ENCODE data around the gene NKX2-1.

The NKX2-1 gene

DNA sequence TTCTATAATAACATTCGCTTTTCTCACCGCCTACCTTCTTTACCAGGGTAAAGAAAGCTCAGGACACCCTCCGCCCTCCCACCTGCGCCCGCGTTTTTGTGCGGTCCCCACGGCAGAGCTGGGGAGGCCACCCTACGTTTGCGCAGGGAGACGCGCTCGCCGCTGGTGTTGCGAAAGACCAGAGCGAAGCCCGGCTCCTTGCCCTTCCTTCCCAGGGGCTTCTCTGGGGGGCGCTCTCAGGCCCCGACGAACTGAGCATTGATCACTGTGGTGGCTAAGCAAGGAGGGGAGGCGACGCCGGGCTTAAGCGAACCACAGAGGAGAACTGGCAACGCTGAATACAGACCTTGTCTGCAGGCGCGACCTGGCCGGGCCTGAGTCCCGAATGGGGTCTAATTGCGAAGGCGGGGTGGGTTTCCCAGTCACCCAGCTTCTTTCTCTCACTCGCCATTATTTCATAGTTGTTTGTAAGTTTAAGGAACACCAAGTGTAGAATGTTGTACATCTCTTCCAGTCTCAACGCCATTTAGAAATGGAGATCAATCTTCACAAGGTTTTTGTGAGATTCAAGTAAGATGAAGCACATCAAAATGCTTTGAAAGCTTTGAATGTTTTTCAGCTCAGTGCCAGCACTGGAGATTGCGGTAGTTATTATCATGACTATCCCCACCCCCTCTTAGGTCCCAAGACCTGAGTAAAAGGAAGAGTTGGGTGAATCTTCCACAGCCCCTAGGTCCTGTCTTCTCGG, 1.7 kb upstream of the NKX2-1 start:
- TF ChIP-seq, protein P1, sequence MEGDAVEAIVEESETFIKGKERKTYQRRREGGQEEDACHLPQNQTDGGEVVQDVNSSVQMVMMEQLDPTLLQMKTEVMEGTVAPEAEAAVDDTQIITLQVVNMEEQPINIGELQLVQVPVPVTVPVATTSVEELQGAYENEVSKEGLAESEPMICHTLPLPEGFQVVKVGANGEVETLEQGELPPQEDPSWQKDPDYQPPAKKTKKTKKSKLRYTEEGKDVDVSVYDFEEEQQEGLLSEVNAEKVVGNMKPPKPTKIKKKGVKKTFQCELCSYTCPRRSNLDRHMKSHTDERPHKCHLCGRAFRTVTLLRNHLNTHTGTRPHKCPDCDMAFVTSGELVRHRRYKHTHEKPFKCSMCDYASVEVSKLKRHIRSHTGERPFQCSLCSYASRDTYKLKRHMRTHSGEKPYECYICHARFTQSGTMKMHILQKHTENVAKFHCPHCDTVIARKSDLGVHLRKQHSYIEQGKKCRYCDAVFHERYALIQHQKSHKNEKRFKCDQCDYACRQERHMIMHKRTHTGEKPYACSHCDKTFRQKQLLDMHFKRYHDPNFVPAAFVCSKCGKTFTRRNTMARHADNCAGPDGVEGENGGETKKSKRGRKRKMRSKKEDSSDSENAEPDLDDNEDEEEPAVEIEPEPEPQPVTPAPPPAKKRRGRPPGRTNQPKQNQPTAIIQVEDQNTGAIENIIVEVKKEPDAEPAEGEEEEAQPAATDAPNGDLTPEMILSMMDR (conservative IDR thresholded peaks at IDR 0.05; ENCODE audit: low read length) = no peak
- no peak for DNase-seq (ENCODE audit: low read depth)
- no peak overlapping the region for H3K4me3 ChIP-seq (ENCODE audit: low read length)

DNA sequence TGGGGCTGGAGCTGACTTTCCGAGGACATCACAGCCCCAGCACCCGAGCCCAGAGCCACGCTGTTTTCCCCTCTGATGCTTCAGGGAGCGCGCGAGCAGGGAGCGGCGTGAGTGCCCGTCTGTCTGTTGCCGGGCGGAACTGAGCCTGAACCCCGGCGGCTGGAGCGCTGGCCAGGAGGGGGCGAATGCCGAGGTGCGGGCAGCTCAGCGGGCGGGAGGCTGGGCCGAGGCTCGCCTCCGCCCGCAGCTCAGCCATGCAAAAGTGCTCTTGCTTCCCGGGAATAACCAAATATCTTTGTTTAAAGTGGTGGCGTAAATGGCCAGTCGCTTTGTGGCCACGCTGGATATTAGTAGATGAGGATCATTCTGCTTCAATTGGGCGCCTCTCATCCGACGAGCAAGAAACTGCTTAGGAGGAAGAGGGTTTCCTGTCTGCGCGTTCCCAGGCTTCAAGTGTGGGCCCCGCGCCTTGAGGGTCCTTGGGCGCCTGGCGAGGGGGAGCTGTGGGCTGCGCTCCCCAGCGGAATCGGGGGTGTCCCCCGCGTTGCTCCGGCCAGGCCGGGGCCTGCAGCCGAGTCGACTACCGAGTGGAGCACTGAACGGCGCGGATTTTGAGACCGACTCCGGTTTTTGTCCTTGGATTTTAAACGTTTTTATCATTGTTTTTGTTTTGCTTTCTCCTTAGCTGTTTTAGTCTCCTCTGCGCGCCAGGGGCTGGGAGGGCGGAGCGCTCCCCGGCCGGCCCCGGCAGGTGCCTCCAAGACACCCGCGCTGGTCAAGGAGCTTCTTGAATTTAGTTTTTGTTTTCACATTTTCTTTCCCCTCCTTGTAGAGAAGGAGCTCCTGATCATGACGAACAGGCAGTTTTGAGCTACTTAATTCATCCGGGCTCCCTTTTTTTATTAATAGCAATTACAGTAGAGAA, 831 bp upstream of the NKX2-1 start:
- TF ChIP-seq, protein P1 (conservative IDR thresholded peaks at IDR 0.05; ENCODE audit: low read length) = no peak
- DNase-seq (ENCODE audit: low read depth) = peak; percentile 14
- no peak overlapping the region for H3K4me3 ChIP-seq (ENCODE audit: low read length)

DNA sequence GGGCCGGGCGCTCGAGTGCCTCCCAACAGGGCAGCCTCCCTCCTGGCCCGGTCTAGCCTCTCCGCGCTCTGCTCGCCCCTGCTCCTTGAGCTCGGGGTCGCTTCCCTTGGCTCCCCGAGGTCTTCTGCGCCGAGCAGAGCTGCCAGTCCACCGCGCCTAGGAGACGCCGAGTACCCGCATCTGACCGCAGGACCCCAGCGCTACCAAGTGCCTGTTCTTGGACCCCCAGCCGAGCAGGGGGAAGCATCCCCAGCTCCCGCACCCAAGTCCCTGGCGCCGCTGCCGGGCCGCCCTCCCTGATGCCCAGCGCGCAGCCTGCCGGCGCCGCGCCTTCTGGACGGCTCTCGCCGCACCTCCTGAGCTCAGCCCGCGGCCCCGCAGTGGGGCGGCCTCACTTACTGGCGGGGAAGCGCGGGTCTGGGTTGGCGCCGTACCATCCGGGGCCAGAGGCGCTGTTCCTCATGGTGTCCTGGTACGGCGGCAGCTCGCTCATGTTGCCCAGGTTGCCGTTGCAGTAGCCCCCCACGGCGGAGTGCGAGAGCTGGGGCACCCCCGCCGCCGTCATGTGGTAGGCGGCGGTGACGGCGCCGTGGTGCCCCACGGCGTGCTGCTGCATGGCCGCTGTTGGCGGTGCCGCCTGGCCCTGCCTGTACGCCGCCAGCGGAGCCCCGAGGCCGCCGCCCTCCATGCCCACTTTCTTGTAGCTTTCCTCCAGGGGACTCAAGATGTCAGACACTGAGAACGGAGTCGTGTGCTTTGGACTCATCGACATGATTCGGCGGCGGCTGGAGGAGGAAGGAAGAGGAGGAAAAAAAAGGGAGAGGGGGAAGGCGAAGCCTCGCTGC, 1.2 kb downstream of the NKX2-1 start:
- no peak overlapping the region for H3K4me3 ChIP-seq (ENCODE audit: low read length)
- TF ChIP-seq, protein P1 (conservative IDR thresholded peaks at IDR 0.05; ENCODE audit: low read length) = no peak
- no peak for DNase-seq (ENCODE audit: low read depth)

DNA sequence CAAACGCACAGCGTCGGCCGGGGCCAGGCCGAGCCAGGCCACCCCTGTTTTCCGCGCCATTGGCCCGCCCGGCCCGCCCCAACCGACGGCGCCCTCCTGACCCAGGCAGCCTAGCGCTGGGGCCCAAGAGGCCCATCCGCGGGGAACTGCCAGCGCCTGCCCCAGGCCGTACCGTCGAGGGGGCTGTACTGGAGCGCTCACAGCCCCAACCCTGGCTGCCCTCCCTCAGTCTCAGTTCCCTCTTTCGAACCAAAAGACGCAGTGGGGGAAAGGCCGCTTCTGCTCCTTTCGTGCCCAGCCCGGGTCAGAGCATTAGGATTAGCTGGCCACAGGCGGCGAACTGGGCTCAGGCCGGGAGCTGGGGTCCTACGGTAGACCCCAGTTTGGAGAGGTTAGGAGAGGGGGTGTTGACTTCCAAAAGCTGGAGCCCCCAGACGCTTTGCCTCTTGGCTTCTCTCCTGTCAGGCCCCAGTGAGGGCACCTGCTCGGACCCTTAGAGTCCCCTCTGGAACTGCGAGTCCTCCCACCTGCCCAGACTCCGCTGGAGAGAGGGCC, 1.9 kb downstream of the NKX2-1 start:
- no peak overlapping the region for H3K4me3 ChIP-seq (ENCODE audit: low read length)
- TF ChIP-seq, protein P1 (conservative IDR thresholded peaks at IDR 0.05; ENCODE audit: low read length) = no peak
- DNase-seq (ENCODE audit: low read depth) = no peak

DNA sequence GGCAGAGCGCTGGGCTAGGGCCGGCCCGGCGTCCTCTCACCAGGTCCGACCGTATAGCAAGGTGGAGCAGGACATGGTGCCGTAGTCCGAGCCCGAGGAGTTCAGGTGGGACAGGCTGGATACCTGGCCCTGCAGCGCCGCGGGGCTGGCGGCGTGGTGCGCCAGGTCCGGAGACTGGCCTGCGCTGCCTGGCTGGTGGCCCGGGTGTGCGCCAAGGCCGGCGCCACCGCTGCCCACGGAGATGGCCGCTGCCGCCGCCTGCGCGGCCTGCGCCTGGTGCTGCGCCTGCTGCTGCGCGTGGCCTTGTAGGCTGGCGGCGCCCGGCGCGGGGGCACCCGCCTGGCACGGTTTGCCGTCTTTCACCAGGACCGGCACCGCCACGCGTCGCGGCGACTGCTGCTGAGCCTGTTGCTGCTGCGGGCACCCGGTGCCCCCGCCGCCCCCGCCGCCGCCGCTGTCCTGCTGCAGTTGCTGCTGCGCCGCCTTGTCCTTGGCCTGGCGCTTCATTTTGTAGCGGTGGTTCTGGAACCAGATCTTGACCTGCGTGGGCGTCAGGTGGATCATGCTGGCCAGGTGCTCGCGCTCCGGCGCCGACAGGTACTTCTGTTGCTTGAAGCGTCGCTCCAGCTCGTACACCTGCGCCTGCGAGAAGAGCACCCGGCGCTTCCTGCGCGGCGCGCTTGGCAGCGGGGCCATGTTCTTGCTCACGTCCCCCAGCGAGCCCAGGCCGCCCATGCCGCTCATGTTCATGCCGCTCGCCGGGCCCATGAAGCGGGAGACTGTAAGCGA, 2.6 kb downstream of the NKX2-1 start:
- TF ChIP-seq, protein P1 (conservative IDR thresholded peaks at IDR 0.05; ENCODE audit: low read length) = no peak
- DNase-seq (ENCODE audit: low read depth) = no peak
- H3K4me3 ChIP-seq (ENCODE audit: low read length) = no peak overlapping the region

DNA sequence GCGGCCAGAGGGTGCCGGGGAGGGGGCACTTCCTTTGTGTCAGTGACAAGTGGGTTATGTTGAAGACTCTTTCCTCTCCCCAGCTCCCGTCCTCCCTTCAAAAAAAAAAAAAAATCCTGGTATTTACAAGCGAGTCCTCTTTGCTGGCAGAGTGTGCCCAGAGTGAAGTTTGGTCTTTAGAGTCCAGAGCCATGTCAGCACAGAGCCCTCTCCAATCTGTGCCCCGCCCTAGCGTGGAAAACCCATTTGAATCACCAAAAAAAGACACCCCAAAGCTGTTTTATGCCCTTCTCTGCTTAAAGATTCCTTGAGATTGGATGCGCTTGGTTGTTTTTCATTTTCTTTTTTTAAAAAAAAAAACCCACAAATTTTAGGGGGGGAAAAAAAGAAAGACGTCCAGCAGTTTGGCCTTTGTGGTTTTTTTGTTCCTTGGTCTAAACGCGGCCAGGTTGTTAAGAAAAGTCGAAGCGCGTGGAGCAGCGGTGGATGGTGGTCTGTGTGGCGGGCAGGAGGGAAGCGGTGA, 3.3 kb downstream of the NKX2-1 start:
- no peak for DNase-seq (ENCODE audit: low read depth)
- H3K4me3 ChIP-seq (ENCODE audit: low read length) = no peak overlapping the region
- TF ChIP-seq, protein P1 (conservative IDR thresholded peaks at IDR 0.05; ENCODE audit: low read length) = no peak

Measured in AG10803 (cell line).